BLaER1 treated with 17β-estradiol and CSF1 and Interleukin-3, amounts not matched to agents 10 nM and 100 nM (cell line): ENCODE data around the gene PSD2.

Experiments used
- H3K27ac ChIP-seq, 11 experiments: shearing (Covaris generic); formaldehyde crosslinking; 2 replicates each; pipeline ENCODE4 v1.8.1; 2022
- H3K27me3 ChIP-seq, 11 experiments: shearing (Covaris generic); formaldehyde crosslinking; 2 replicates each; pipeline ENCODE4 v1.8.1; 2022
- H3K36me3 ChIP-seq, 11 experiments: shearing (Covaris generic); formaldehyde crosslinking; 2 replicates each; pipeline ENCODE4 v1.8.1; 2022
- H3K4me1 ChIP-seq, 10 experiments: shearing (Covaris generic); formaldehyde crosslinking; 2 replicates each; pipeline ENCODE4 v1.8.1; 2022
- H3K4me2 ChIP-seq, 11 experiments: shearing (Covaris generic); formaldehyde crosslinking; 2 replicates each; pipeline ENCODE4 v1.8.1; 2022
- H3K4me3 ChIP-seq, 10 experiments: shearing (Covaris generic); formaldehyde crosslinking; 2 replicates each; pipeline ENCODE4 v1.8.1; 2022
- H3K9ac ChIP-seq, 11 experiments: shearing (Covaris generic); formaldehyde crosslinking; 2 replicates each; pipeline ENCODE4 v1.8.1; 2022
- H3K9me3 ChIP-seq, 11 experiments: shearing (Covaris generic); formaldehyde crosslinking; replicated peaks in 1 of 11; 2 replicates each; pipeline ENCODE4 v1.8.1; 2022
- H4K20me1 ChIP-seq, 11 experiments: shearing (Covaris generic); formaldehyde crosslinking; 2 replicates each; pipeline ENCODE4 v1.8.1; 2022
- Cebpa-rat ChIP-seq, 11 experiments: shearing (Covaris generic); IDR thresholded peaks; 2 replicates each; pipeline ENCODE4 v1.8.1; 2022

PSD2 gene

DNA sequence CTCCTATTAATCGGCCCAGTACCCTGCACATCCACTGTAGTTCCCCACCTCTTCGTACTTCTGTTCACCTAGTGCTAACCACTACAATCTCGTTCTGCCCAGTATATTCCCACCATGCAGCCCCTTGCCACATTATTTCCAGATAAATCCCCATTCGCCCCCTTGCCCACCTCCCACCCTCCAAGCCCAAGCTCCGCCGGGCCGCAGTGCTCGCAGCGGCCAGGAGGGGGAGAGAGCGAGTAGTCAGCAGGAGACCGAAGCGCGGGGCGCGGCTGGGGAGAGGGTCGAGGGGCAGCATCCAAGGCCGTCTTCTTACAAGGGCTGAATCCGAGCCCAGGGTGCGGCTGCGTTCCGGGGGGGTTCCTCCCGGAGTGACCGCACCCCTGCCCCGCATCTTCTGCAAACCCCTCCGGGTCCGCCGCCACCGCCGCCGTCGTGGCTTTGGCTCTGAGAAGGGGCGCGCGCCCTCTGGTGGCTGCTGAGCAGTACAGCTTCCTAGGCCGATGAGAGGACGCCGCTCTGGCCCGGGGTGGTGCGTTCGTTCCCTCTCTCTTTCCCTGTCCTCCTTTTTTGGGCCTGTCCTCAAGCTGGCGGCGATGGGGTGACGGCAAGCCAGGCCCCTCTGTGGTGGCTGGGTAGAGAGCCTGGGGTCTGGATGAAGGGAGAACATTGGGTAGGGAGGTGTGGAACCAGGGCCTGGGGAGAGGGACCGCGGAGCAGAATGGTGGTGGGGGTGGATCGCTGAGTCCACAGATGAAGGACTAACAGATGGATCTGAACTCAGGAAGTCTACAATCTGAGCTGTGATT, 30.0 kb upstream of the PSD2 start:
- no peak for TF ChIP-seq Cebpa-rat (IDR thresholded peaks at IDR 0.05)
- H3K4me3 ChIP-seq, result peak overlapping the region; percentile 52 to 72 (median 63)
- H3K9ac ChIP-seq, result peak overlapping the region; percentile 44 to 75 (median 59); a peak in 20 of 22 replicates
- no peaks in the 10 kb centered on the region for H3K9me3 ChIP-seq
- no peaks in the 10 kb centered on the region for H3K36me3 ChIP-seq
- peaks cover 0 to 26% (median 6%) of the 10 kb centered on the region in 11 experiments; a peak in 8 of 22 replicates for H4K20me1 ChIP-seq
- peaks cover 0 to 25% (median 0%) of the 10 kb centered on the region in 11 experiments; a peak in 9 of 22 replicates for H3K27me3 ChIP-seq
- peak overlapping the region; percentile 52 to 95 (median 89); a peak in 21 of 22 replicates for H3K4me2 ChIP-seq
- H3K4me1 ChIP-seq, result peaks cover 26 to 91% (median 71%) of the 10 kb centered on the region in 10 experiments
- H3K27ac ChIP-seq, result peak overlapping the region in 4 of 11 experiments; percentile 16 to 55 (median 41); a peak in 5 of 22 replicates

DNA sequence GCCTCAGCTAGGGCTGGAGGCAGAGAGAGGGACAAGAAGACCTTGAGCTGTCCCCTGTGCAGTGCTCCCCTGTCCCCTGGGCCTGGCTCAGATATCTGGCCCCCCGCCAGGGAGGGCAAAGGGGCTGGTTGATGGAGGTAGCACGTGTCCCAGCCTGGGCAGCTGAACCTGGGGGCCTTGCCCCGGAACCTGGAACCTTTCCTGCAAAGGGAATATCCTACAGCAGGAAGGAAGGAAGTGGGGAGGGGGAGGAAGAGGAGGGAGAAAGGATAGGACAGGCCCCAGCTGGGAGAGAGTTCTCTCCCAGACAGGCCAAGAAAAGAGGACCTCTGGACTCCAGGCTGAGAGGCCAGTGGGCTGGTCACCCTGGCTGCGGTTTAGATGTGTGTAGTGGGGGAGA, 27.6 kb upstream of the PSD2 start:
- Histone ChIP-seq H3K9me3 (no peaks in the 10 kb centered on the region), H3K4me1 (peaks cover 26 to 88% (median 73%) of the 10 kb centered on the region in 10 experiments), H3K4me2 (peak overlapping the region; percentile 37 to 91 (median 74); a peak in 21 of 22 replicates), H3K9ac (peak overlapping the region in 8 of 11 experiments; percentile 11 to 55 (median 22); a peak in 5 of 22 replicates), H3K4me3 (no peak overlapping the region), H4K20me1 (peaks cover 0 to 21% (median 6%) of the 10 kb centered on the region in 11 experiments; a peak in 8 of 22 replicates), H3K27me3 (peaks cover 0 to 24% (median 0%) of the 10 kb centered on the region in 11 experiments; a peak in 9 of 22 replicates), H3K27ac (peak overlapping the region in 2 of 11 experiments; percentile 12 to 44; a peak in 3 of 22 replicates), H3K36me3 (no peaks in the 10 kb centered on the region)
- no peak for TF ChIP-seq Cebpa-rat (IDR thresholded peaks at IDR 0.05)

DNA sequence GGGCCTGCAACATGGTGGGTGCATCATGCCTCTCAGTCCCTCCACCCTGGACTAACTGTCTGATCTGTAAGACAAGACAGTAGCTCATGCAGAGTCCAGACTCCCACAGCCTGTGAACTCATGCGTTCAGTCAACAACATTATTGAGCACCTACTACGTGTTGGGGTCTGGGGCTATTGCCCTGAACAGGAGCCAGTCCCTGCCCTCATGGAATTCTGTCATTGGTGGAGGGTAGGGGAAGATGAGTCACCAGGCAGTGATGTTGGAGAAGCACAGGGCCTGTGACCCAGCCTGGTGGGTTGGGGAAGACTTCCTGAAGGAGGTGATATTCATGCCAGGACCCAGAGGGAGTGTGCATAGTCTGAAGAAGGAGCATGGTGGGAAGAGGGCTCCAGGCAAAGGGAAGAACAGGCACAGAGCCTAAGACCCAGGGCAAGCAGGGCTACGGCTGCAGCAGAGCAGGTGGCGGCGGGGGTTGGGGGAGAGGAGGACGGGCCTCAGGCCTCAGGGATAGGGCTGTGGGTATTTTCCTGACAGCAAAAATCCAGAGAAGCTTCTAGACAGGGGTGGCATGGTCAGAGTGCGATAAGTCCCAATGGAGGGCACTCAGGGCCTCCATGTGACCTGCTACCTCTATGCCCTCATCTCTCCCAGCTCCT, 26.7 kb upstream of the PSD2 start:
- Histone ChIP-seq H3K27me3 (peaks cover 0 to 15% (median 0%) of the 10 kb centered on the region in 11 experiments; a peak in 9 of 22 replicates), H3K4me1 (peaks cover 24 to 81% (median 64%) of the 10 kb centered on the region in 10 experiments), H3K9ac (0 out of 22 replicates have a peak overlapping the region, but pooled peaks of 1 of the 11 experiments have one; percentile 19), H3K27ac (no peak overlapping the region), H4K20me1 (peaks cover 0 to 12% (median 0%) of the 10 kb centered on the region in 11 experiments; a peak in 8 of 22 replicates), H3K9me3 (no peaks in the 10 kb centered on the region), H3K4me2 (peak overlapping the region; percentile 1 to 91 (median 70); a peak in 16 of 22 replicates), H3K4me3 (no peak overlapping the region), H3K36me3 (no peaks in the 10 kb centered on the region)
- TF ChIP-seq Cebpa-rat (IDR thresholded peaks at IDR 0.05), result no peak

DNA sequence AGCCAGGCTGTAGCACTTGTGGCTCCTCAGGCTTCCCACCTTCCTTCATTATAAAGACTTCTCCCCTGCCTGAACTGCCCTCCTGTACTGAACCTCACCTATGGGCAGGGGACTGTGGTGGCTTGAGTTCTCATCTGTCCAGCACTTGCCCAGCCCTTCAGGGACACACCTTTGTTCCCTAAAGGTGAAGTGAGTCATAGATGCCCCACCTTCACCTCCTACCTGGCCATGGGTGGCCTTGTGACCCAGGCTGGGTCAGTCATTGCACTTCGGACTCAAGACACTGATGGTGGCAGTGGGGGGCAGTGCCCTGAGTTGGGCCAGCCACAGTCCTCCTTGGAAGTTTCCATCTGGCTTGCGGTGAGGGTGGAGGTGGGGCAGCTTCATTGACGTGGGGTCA, 26.1 kb upstream of the PSD2 start:
- peaks cover 18 to 76% (median 58%) of the 10 kb centered on the region in 10 experiments for H3K4me1 ChIP-seq
- peaks cover 0 to 9% (median 0%) of the 10 kb centered on the region in 11 experiments; a peak in 9 of 22 replicates for H3K27me3 ChIP-seq
- H3K36me3 ChIP-seq, result no peaks in the 10 kb centered on the region
- H3K4me3 ChIP-seq, result no peak overlapping the region
- H3K9me3 ChIP-seq, result no peaks in the 10 kb centered on the region
- H3K9ac ChIP-seq, result 0 out of 22 replicates have a peak overlapping the region, but pooled peaks of 1 of the 11 experiments have one; percentile 19
- peaks cover 0 to 8% (median 0%) of the 10 kb centered on the region in 11 experiments; a peak in 7 of 22 replicates for H4K20me1 ChIP-seq
- H3K4me2 ChIP-seq, result peak overlapping the region in 10 of 11 experiments; percentile 18 to 91 (median 72); a peak in 12 of 22 replicates
- TF ChIP-seq Cebpa-rat (IDR thresholded peaks at IDR 0.05), result no peak
- H3K27ac ChIP-seq, result no peak overlapping the region

DNA sequence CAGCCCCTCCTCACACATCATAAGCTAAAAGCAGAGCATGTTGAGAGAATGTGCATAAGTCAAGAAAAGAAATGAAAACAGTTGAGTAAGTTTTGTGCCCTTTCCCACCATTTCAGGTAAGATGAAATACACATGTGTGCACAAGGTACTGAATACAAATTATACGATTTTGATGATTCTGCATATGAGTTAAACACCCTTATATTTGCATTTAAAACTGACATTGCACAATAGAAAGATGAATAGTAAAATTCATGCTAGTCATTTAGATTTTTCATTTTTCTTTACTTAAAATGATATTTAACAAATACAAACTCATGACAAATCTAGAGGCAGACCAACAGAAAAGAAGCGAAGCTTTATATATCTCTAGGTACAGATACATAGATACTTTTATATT, 24.9 kb upstream of the PSD2 start:
- no peak overlapping the region for H3K4me3 ChIP-seq
- H4K20me1 ChIP-seq, result no peaks in the 10 kb centered on the region
- peak overlapping the region in 8 of 11 experiments; percentile 31 to 56 (median 46); a peak in 11 of 22 replicates for H3K4me2 ChIP-seq
- no peak for TF ChIP-seq Cebpa-rat (IDR thresholded peaks at IDR 0.05)
- no peaks in the 10 kb centered on the region for H3K27me3 ChIP-seq
- H3K36me3 ChIP-seq, result no peaks in the 10 kb centered on the region
- H3K27ac ChIP-seq, result no peak overlapping the region
- no peaks in the 10 kb centered on the region for H3K9me3 ChIP-seq
- peaks cover 29 to 75% (median 60%) of the 10 kb centered on the region in 10 experiments for H3K4me1 ChIP-seq
- H3K9ac ChIP-seq, result no peak overlapping the region

DNA sequence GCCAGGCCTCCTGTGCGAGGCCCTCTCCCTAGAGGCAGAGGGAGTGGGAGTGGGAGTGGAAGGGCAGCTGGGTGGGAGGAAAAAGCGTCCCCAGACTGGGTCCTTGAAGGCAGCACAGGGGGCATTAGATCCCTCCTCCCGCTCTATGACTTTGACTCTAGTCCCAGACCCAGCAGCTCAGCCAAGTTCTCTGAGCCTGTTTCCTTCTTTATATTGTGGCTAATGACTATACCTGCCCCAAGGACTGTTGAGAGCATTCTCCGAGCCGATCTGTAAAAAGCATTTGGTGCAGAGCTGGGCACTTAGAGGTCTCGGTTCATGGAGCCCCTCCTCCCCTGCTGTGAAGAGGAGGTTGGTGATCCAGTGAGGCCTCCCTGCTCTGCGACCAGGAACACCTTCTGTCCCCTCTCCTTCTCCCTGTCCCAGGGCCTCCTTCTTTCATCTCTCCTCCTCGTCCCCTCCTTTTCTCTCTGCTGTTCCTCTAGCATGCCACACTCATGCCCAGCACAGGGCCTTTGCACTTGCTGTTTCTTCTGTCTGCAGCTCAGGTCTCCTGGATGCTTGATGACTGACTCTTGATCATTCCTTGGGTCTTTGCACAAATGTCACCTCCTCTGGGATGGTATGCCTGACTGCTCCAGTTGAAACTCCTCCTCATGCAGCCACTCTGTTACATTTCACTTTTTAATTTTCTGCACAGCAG, 23.4 kb upstream of the PSD2 start:
- Histone ChIP-seq H3K27ac (no peak overlapping the region), H3K4me2 (peak overlapping the region in 9 of 11 experiments; percentile 8 to 56 (median 38); a peak in 14 of 22 replicates), H3K27me3 (no peaks in the 10 kb centered on the region), H3K9me3 (no peaks in the 10 kb centered on the region), H3K9ac (no peak overlapping the region), H3K4me1 (peaks cover 30 to 72% (median 58%) of the 10 kb centered on the region in 10 experiments), H3K36me3 (no peaks in the 10 kb centered on the region), H3K4me3 (no peak overlapping the region), H4K20me1 (no peaks in the 10 kb centered on the region)
- TF ChIP-seq Cebpa-rat (IDR thresholded peaks at IDR 0.05), result no peak

DNA sequence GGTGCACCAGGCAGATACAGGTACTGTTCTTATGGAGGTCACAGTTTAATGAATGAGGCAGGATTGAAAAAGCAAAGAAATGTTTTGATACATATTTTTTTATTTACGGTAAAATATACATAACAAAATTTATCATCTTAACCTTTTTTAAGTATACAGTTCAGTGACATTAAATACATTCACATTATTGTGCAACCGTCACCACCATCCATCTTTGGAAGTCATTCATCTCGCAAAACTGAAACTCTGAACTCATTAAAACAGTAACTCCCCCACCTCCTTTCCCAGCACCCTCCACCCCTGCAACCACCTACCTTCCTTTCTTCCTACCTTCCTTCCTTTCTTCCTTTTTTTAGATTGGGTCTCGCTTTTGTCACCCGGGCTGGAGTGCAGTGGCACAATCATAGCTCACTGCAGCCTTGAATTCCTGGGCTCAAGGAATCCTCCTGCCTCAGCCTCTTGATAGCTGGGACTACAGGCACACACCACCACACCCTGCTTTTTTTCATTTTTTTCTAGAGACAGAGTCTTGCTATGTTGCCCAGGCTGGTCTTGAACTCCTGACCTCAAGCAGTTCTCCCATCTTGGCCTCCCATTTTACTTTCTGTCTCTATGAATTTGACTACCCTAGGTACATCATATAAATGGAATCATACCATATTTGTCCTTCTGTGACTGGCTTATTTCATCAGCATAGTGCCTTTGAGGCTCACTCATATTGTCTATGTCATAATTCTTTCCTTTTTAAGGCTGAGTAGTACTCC, 22.5 kb upstream of the PSD2 start:
- Histone ChIP-seq H3K27ac (no peak overlapping the region), H3K36me3 (no peaks in the 10 kb centered on the region), H3K9me3 (no peaks in the 10 kb centered on the region), H4K20me1 (no peaks in the 10 kb centered on the region), H3K9ac (no peak overlapping the region), H3K4me3 (no peak overlapping the region), H3K4me1 (peaks cover 27 to 63% (median 52%) of the 10 kb centered on the region in 10 experiments), H3K27me3 (no peaks in the 10 kb centered on the region), H3K4me2 (no peak overlapping the region)
- TF ChIP-seq Cebpa-rat (IDR thresholded peaks at IDR 0.05), result no peak
